Endothelial cell of hepatic sinusoid (primary cell): ENCODE data around the gene STOML1.
"Not testable (repeated sequence)": the region's sequence is repeated elsewhere in the genome, so short reads cannot be mapped to it uniquely, and the experiment has no call there.

ENCODE experiments used
- in situ Hi-C: cut with HindIII; loops from 2 replicates; pipeline ENCODE4 v1.10.0; 2017; ENCODE audit warnings: low sequenced_read_pairs

The STOML1 gene

GRCh38 chr15:73969151-73969759 is 22.8 kb downstream of the STOML1 start:
- in situ Hi-C loops: no loop called here

- in situ Hi-C loops: no loop called here
Observed at GRCh38 chr15:73968461-73968860, 23.6 kb downstream of the STOML1 start.

- in situ Hi-C loops: no loop called here
Observed at GRCh38 chr15:73965758-73966113, 26.4 kb downstream of the STOML1 start.

- in situ Hi-C loops: no loop called here
Observed at GRCh38 chr15:73965094-73965757, 26.9 kb downstream of the STOML1 start.

GRCh38 chr15:73964736-73965093 is 27.4 kb downstream of the STOML1 start:
- in situ Hi-C loops: no loop called here

GRCh38 chr15:73962433-73962832 is 29.7 kb downstream of the STOML1 start:
- in situ Hi-C loops: no loop called here

- in situ Hi-C loops: not testable (repeated sequence)
Observed at GRCh38 chr15:73960472-73961070, 31.5 kb downstream of the STOML1 start.

- in situ Hi-C loops: loop anchor here (5.0 kb wide), 1 partner anchor 88 kb away; no protein-coding TSS in a partner anchor
Observed at GRCh38 chr15:73959801-73960200, 32.3 kb downstream of the STOML1 start.

GRCh38 chr15:73959012-73959581 is 33.0 kb downstream of the STOML1 start:
- in situ Hi-C loops: loop anchor here (5.0 kb wide), 1 partner anchor 88 kb away; no protein-coding TSS in a partner anchor

GRCh38 chr15:73957785-73958184 is 34.3 kb downstream of the STOML1 start:
- in situ Hi-C loops: loop anchor here (5.0 kb wide), 1 partner anchor 90 kb away; no protein-coding TSS in a partner anchor

GRCh38 chr15:73957276-73957675 is 34.8 kb downstream of the STOML1 start:
- in situ Hi-C loops: loop anchor here (5.0 kb wide), 1 partner anchor 90 kb away; no protein-coding TSS in a partner anchor

GRCh38 chr15:73956743-73957135 is 35.4 kb downstream of the STOML1 start:
- in situ Hi-C loops: loop anchor here (5.0 kb wide), 1 partner anchor 91 kb away; no protein-coding TSS in a partner anchor

- in situ Hi-C loops: loop anchor here (5.0 kb wide), 1 partner anchor 91 kb away; no protein-coding TSS in a partner anchor
Observed at GRCh38 chr15:73955861-73956742, 36.0 kb downstream of the STOML1 start.

- in situ Hi-C loops: loop anchor here (5.0 kb wide), 1 partner anchor 92 kb away; no protein-coding TSS in a partner anchor
Observed at GRCh38 chr15:73955326-73955725, 36.8 kb downstream of the STOML1 start.

GRCh38 chr15:73954188-73955145 is 37.6 kb downstream of the STOML1 start:
- in situ Hi-C loops: loop anchor here (5.0 kb wide), 1 partner anchor 93 kb away; no protein-coding TSS in a partner anchor

GRCh38 chr15:73952913-73953750 is 39.0 kb downstream of the STOML1 start:
- in situ Hi-C loops: no loop called here

- in situ Hi-C loops: no loop called here
Observed at GRCh38 chr15:73952171-73952912, 39.8 kb downstream of the STOML1 start.

GRCh38 chr15:73951601-73952000 is 40.5 kb downstream of the STOML1 start:
- in situ Hi-C loops: no loop called here
